Activated naive CD8-positive, alpha-beta T cell treated with anti-CD3 and anti-CD28 coated beads, Interleukin-2, amount 50 U/mL, for 24 hours (primary cell): ENCODE results near the gene MDGA2.
"Not testable (repeated sequence)": the region's sequence is repeated elsewhere in the genome, so short reads cannot be mapped to it uniquely, and the experiment has no call there.

Source experiments
- ATAC-seq: fragments of 150-1000 bp; cut with Tn5 transposase; one replicate; pipeline ENCODE4 v1.10.0; 2021
- DNase-seq: peaks from one replicate; pipeline ENCODE4 v3.0.0; 2021
- H3K27ac Mint-ChIP-seq: one replicate; pipeline ENCODE4 v1.8.0; 2021; ENCODE audit warnings: mild to moderate bottlenecking, mixed read lengths
- H3K27me3 Mint-ChIP-seq: one replicate; pipeline ENCODE4 v1.8.0; 2021; ENCODE audit warnings: mixed read lengths
- H3K36me3 Mint-ChIP-seq: one replicate; pipeline ENCODE4 v1.8.0; 2021; ENCODE audit warnings: low read depth, mixed read lengths
- H3K4me1 Mint-ChIP-seq: one replicate; pipeline ENCODE4 v1.8.0; 2021; ENCODE audit warnings: mixed read lengths
- H3K4me3 Mint-ChIP-seq: one replicate; pipeline ENCODE4 v1.8.0; 2021; ENCODE audit warnings: mild to moderate bottlenecking, moderate library complexity, mixed read lengths
- H3K9me3 Mint-ChIP-seq: one replicate; pipeline ENCODE4 v1.8.0; 2021; ENCODE audit warnings: mixed read lengths

MDGA2 gene

GRCh38 chr14:47281761-47282160, 393.6 kb downstream of the MDGA2 start:
- not testable (repeated sequence) for H3K4me1 Mint-ChIP-seq, H3K9me3 Mint-ChIP-seq, H3K4me3 Mint-ChIP-seq, H3K36me3 Mint-ChIP-seq, ATAC-seq, H3K27me3 Mint-ChIP-seq, H3K27ac Mint-ChIP-seq, DNase-seq

GRCh38 chr14:47278233-47278842, 397.1 kb downstream of the MDGA2 start:
- no peaks in the 10 kb centered on the region for H3K36me3 Mint-ChIP-seq
- H3K9me3 Mint-ChIP-seq = peaks cover 4% of the 10 kb centered on the region
- no peaks in the 10 kb centered on the region for H3K4me1 Mint-ChIP-seq
- no peak overlapping the region for H3K4me3 Mint-ChIP-seq
- ATAC-seq = peak; percentile 59
- peak; percentile 42 for DNase-seq
- H3K27ac Mint-ChIP-seq = no peak overlapping the region
- H3K27me3 Mint-ChIP-seq = no peaks in the 10 kb centered on the region

GRCh38 chr14:47277703-47278102, 397.7 kb downstream of the MDGA2 start:
- no peaks in the 10 kb centered on the region for H3K36me3 Mint-ChIP-seq
- DNase-seq (no peak), ATAC-seq (no peak)
- H3K4me3 Mint-ChIP-seq = no peak overlapping the region
- H3K4me1 Mint-ChIP-seq = no peaks in the 10 kb centered on the region
- H3K9me3 Mint-ChIP-seq = peaks cover 4% of the 10 kb centered on the region
- H3K27me3 Mint-ChIP-seq = no peaks in the 10 kb centered on the region
- no peak overlapping the region for H3K27ac Mint-ChIP-seq

- no peaks in the 10 kb centered on the region for H3K27me3 Mint-ChIP-seq
- no peaks in the 10 kb centered on the region for H3K4me1 Mint-ChIP-seq
- no peak overlapping the region for H3K27ac Mint-ChIP-seq
- DNase-seq (no peak), ATAC-seq (no peak)
- H3K36me3 Mint-ChIP-seq = no peaks in the 10 kb centered on the region
- peaks cover 4% of the 10 kb centered on the region for H3K9me3 Mint-ChIP-seq
- H3K4me3 Mint-ChIP-seq = no peak overlapping the region
These were observed 398.5 kb downstream of the MDGA2 start for GRCh38 chr14:47276931-47277330.

GRCh38 chr14:47273939-47274338, 401.5 kb downstream of the MDGA2 start:
- Mint-ChIP-seq H3K36me3 (no peaks in the 10 kb centered on the region), H3K4me1 (no peaks in the 10 kb centered on the region), H3K4me3 (no peak overlapping the region), H3K27ac (no peak overlapping the region), H3K9me3 (peaks cover 4% of the 10 kb centered on the region), H3K27me3 (no peaks in the 10 kb centered on the region)
- ATAC-seq (no peak), DNase-seq (no peak)

- no peak overlapping the region for H3K4me3 Mint-ChIP-seq
- DNase-seq (no peak), ATAC-seq (no peak)
- no peaks in the 10 kb centered on the region for H3K27me3 Mint-ChIP-seq
- H3K36me3 Mint-ChIP-seq = no peaks in the 10 kb centered on the region
- H3K4me1 Mint-ChIP-seq = no peaks in the 10 kb centered on the region
- no peak overlapping the region for H3K27ac Mint-ChIP-seq
- H3K9me3 Mint-ChIP-seq = no peaks in the 10 kb centered on the region
These were observed 404.7 kb downstream of the MDGA2 start for GRCh38 chr14:47270715-47271114.

- no peak overlapping the region for H3K27ac Mint-ChIP-seq
- no peaks in the 10 kb centered on the region for H3K4me1 Mint-ChIP-seq
- H3K9me3 Mint-ChIP-seq = no peaks in the 10 kb centered on the region
- H3K4me3 Mint-ChIP-seq = no peak overlapping the region
- H3K36me3 Mint-ChIP-seq = no peaks in the 10 kb centered on the region
- no peaks in the 10 kb centered on the region for H3K27me3 Mint-ChIP-seq
- ATAC-seq (no peak), DNase-seq (no peak)
These were observed 405.5 kb downstream of the MDGA2 start for GRCh38 chr14:47269756-47270492.

GRCh38 chr14:47264842-47265241, 410.6 kb downstream of the MDGA2 start:
- no peaks in the 10 kb centered on the region for H3K9me3 Mint-ChIP-seq
- H3K27ac Mint-ChIP-seq = no peak overlapping the region
- no peaks in the 10 kb centered on the region for H3K36me3 Mint-ChIP-seq
- H3K27me3 Mint-ChIP-seq = no peaks in the 10 kb centered on the region
- DNase-seq (no peak), ATAC-seq (no peak)
- H3K4me1 Mint-ChIP-seq = no peaks in the 10 kb centered on the region
- H3K4me3 Mint-ChIP-seq = no peak overlapping the region

- H3K36me3 Mint-ChIP-seq = no peaks in the 10 kb centered on the region
- ATAC-seq (no peak), DNase-seq (no peak)
- no peaks in the 10 kb centered on the region for H3K27me3 Mint-ChIP-seq
- no peaks in the 10 kb centered on the region for H3K4me1 Mint-ChIP-seq
- peaks cover 4% of the 10 kb centered on the region for H3K9me3 Mint-ChIP-seq
- H3K4me3 Mint-ChIP-seq = no peak overlapping the region
- no peak overlapping the region for H3K27ac Mint-ChIP-seq
These were observed 412.6 kb downstream of the MDGA2 start for GRCh38 chr14:47262801-47263200.

- Mint-ChIP-seq H3K27ac (no peak overlapping the region), H3K27me3 (no peaks in the 10 kb centered on the region), H3K4me3 (no peak overlapping the region), H3K4me1 (no peaks in the 10 kb centered on the region), H3K9me3 (peaks cover 4% of the 10 kb centered on the region), H3K36me3 (no peaks in the 10 kb centered on the region)
- no peak for DNase-seq
- ATAC-seq = no peak
These were observed 414.1 kb downstream of the MDGA2 start for GRCh38 chr14:47261350-47261749.

- Mint-ChIP-seq H3K4me1 (no peaks in the 10 kb centered on the region), H3K9me3 (peaks cover 4% of the 10 kb centered on the region), H3K27me3 (no peaks in the 10 kb centered on the region), H3K27ac (no peak overlapping the region), H3K4me3 (no peak overlapping the region), H3K36me3 (no peaks in the 10 kb centered on the region)
- DNase-seq = no peak
- no peak for ATAC-seq
These were observed 415.6 kb downstream of the MDGA2 start for GRCh38 chr14:47259796-47260195.

GRCh38 chr14:47257013-47257412, 418.4 kb downstream of the MDGA2 start:
- peaks cover 15% of the 10 kb centered on the region for H3K9me3 Mint-ChIP-seq
- H3K4me1 Mint-ChIP-seq = no peaks in the 10 kb centered on the region
- DNase-seq (no peak), ATAC-seq (no peak)
- H3K4me3 Mint-ChIP-seq = no peak overlapping the region
- no peaks in the 10 kb centered on the region for H3K27me3 Mint-ChIP-seq
- no peaks in the 10 kb centered on the region for H3K36me3 Mint-ChIP-seq
- no peak overlapping the region for H3K27ac Mint-ChIP-seq

- Mint-ChIP-seq H3K4me1 (no peaks in the 10 kb centered on the region), H3K4me3 (no peak overlapping the region), H3K36me3 (no peaks in the 10 kb centered on the region), H3K9me3 (peaks cover 12% of the 10 kb centered on the region), H3K27ac (no peak overlapping the region), H3K27me3 (no peaks in the 10 kb centered on the region)
- ATAC-seq (no peak), DNase-seq (no peak)
These were observed 422.6 kb downstream of the MDGA2 start for GRCh38 chr14:47252802-47253201.

GRCh38 chr14:47246367-47246766, 429.0 kb downstream of the MDGA2 start:
- H3K27ac Mint-ChIP-seq = no peak overlapping the region
- no peaks in the 10 kb centered on the region for H3K4me1 Mint-ChIP-seq
- no peak overlapping the region for H3K4me3 Mint-ChIP-seq
- no peaks in the 10 kb centered on the region for H3K27me3 Mint-ChIP-seq
- no peaks in the 10 kb centered on the region for H3K36me3 Mint-ChIP-seq
- peaks cover 6% of the 10 kb centered on the region for H3K9me3 Mint-ChIP-seq
- DNase-seq (no peak), ATAC-seq (no peak)

- H3K9me3 Mint-ChIP-seq, H3K4me3 Mint-ChIP-seq, ATAC-seq, H3K27me3 Mint-ChIP-seq, DNase-seq, H3K4me1 Mint-ChIP-seq, H3K27ac Mint-ChIP-seq, H3K36me3 Mint-ChIP-seq: not testable (repeated sequence)
These were observed 432.8 kb downstream of the MDGA2 start for GRCh38 chr14:47242579-47242978.
